Measurements from ENCODE around the gene ITGB4. TPM values are rescaled to one million over a fixed set of nuclear protein-coding genes. Genes with fewer than 3 reads are reported as not detected.

The ITGB4 gene
- total and polyA plus RNA-seq, 2 of the 13 experiments (the other 11 are each of a cell fraction or from before 2014, with no cell fraction given): 6.9 to 14.5 TPM

DNA sequence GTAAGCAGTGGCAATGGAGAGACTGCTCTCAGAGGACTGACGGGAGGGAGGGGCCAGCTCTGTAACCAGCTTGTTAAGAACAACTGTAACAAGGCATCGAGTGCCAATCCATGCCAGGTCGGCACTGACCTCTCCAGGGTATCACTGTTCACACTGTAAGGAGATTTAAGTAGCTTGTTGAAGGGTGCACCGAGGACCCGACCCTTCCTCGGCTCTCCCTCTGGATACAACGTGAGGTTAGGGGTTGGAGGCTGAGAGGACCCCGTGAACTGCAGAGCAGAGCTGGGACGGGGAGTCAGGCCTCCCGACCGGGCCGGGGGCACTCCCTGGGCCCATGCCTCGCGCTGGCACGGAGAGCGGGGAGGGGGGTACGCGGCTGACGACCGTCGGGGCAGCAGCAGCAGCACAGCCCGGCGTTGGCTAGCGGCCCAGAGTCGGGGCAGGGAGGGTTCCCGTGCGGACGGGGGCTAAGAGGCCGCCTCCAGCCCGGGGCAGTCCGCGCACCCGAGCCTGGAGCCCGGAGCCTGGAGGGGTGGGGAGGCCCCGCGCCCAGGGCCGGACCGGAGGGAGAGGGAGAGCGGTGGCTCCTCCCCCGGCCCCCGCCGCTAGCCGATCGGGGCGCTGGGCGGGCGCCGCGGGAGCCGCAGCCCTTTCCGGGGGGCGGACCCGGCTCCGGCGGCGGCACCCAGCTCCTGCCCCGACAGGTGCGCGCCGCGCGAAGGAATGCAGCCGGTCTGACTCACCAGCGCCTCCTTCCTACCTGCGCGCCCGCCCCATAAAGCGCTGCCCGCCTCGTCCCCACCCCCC is at the start of gene ITGB4 (continued):
- TF ChIP-seq ZNF788 (CRISPR knock-in tag; IDR thresholded peaks at IDR 0.05; ENCODE audit: borderline replicate concordance) (peak; percentile 2; the same call in 1 of the 2 replicates), ZNF143 (CRISPR knock-in tag; IDR thresholded peaks at IDR 0.05) (no peak), ZNF510 (CRISPR knock-in tag; IDR thresholded peaks at IDR 0.05; ENCODE audit: low read depth) (0 out of 2 replicates have a peak, but pooled peaks have one; percentile 24), GPN1 (CRISPR knock-in tag; IDR thresholded peaks at IDR 0.05; ENCODE audit: borderline replicate concordance) (0 out of 2 replicates have a peak, but pooled peaks have one; percentile 76), ZNF383 (CRISPR knock-in tag; IDR thresholded peaks at IDR 0.05; ENCODE audit: borderline replicate concordance) (no peak), ZBTB7B (CRISPR knock-in tag; IDR thresholded peaks at IDR 0.05) (no peak), KMT2A (CRISPR knock-in tag; IDR thresholded peaks at IDR 0.05) (no peak), SMARCC2 (IDR thresholded peaks at IDR 0.05) (no peak), MTA3 (CRISPR knock-in tag; IDR thresholded peaks at IDR 0.05) (no peak), ZNF720 (CRISPR knock-in tag; IDR thresholded peaks at IDR 0.05) (no peak), ATF7-NPFF (CRISPR knock-in tag; IDR thresholded peaks at IDR 0.05; ENCODE audit: low read depth) (0 out of 2 replicates have a peak, but pooled peaks have one; percentile 61), SOX13 (IDR thresholded peaks at IDR 0.05) (no peak), SOX13 (CRISPR knock-in tag; conservative IDR thresholded peaks at IDR 0.05 in 1 of 2, IDR thresholded peaks at IDR 0.05 in 1 of 2) (no peak), SALL2 (CRISPR knock-in tag; IDR thresholded peaks at IDR 0.05) (peak; percentile 76), MIER3 (CRISPR knock-in tag; IDR thresholded peaks at IDR 0.05; ENCODE audit: borderline replicate concordance) (no peak), GATAD1 (CRISPR knock-in tag; IDR thresholded peaks at IDR 0.05) (no peak), TEAD2 (CRISPR knock-in tag; IDR thresholded peaks at IDR 0.05) (no peak), ZNF20 (CRISPR knock-in tag; IDR thresholded peaks at IDR 0.05) (no peak), MBNL3 (CRISPR knock-in tag; conservative IDR thresholded peaks at IDR 0.05) (no peak), MTF1 (CRISPR knock-in tag; IDR thresholded peaks at IDR 0.05) (no peak)
- TF ChIP-seq, protein P1, sequence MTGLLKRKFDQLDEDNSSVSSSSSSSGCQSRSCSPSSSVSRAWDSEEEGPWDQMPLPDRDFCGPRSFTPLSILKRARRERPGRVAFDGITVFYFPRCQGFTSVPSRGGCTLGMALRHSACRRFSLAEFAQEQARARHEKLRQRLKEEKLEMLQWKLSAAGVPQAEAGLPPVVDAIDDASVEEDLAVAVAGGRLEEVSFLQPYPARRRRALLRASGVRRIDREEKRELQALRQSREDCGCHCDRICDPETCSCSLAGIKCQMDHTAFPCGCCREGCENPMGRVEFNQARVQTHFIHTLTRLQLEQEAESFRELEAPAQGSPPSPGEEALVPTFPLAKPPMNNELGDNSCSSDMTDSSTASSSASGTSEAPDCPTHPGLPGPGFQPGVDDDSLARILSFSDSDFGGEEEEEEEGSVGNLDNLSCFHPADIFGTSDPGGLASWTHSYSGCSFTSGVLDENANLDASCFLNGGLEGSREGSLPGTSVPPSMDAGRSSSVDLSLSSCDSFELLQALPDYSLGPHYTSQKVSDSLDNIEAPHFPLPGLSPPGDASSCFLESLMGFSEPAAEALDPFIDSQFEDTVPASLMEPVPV (CRISPR knock-in tag; IDR thresholded peaks at IDR 0.05): no peak
- TF ChIP-seq, protein P2, sequence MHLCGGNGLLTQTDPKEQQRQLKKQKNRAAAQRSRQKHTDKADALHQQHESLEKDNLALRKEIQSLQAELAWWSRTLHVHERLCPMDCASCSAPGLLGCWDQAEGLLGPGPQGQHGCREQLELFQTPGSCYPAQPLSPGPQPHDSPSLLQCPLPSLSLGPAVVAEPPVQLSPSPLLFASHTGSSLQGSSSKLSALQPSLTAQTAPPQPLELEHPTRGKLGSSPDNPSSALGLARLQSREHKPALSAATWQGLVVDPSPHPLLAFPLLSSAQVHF (CRISPR knock-in tag; IDR thresholded peaks at IDR 0.05): no peak
- TF ChIP-seq, protein P3, sequence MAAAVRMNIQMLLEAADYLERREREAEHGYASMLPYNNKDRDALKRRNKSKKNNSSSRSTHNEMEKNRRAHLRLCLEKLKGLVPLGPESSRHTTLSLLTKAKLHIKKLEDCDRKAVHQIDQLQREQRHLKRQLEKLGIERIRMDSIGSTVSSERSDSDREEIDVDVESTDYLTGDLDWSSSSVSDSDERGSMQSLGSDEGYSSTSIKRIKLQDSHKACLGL (CRISPR knock-in tag; IDR thresholded peaks at IDR 0.05): no peak
- TF ChIP-seq, protein P4, sequence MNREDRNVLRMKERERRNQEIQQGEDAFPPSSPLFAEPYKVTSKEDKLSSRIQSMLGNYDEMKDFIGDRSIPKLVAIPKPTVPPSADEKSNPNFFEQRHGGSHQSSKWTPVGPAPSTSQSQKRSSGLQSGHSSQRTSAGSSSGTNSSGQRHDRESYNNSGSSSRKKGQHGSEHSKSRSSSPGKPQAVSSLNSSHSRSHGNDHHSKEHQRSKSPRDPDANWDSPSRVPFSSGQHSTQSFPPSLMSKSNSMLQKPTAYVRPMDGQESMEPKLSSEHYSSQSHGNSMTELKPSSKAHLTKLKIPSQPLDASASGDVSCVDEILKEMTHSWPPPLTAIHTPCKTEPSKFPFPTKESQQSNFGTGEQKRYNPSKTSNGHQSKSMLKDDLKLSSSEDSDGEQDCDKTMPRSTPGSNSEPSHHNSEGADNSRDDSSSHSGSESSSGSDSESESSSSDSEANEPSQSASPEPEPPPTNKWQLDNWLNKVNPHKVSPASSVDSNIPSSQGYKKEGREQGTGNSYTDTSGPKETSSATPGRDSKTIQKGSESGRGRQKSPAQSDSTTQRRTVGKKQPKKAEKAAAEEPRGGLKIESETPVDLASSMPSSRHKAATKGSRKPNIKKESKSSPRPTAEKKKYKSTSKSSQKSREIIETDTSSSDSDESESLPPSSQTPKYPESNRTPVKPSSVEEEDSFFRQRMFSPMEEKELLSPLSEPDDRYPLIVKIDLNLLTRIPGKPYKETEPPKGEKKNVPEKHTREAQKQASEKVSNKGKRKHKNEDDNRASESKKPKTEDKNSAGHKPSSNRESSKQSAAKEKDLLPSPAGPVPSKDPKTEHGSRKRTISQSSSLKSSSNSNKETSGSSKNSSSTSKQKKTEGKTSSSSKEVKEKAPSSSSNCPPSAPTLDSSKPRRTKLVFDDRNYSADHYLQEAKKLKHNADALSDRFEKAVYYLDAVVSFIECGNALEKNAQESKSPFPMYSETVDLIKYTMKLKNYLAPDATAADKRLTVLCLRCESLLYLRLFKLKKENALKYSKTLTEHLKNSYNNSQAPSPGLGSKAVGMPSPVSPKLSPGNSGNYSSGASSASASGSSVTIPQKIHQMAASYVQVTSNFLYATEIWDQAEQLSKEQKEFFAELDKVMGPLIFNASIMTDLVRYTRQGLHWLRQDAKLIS (CRISPR knock-in tag; IDR thresholded peaks at IDR 0.05): no peak
